Urinary bladder (tissue), 4 donors: ENCODE data around the gene TLR3. TPM values are rescaled to one million over a fixed set of nuclear protein-coding genes. Genes with fewer than 3 reads are reported as not detected.
"Not testable (repeated sequence)": the region's sequence is repeated elsewhere in the genome, so short reads cannot be mapped to it uniquely, and the experiment has no call there.

Experiments used
- DNase-seq: peaks from one replicate; pipeline ENCODE4 v3.0.0-alpha.2; 2015; ENCODE audit errors: extremely low spot score
- H3K27ac ChIP-seq: one replicate; pipeline ENCODE4 v1.5.1; 2013; ENCODE audit warnings: low read depth, mild to moderate bottlenecking, moderate library complexity
- H3K36me3 ChIP-seq: one replicate; pipeline ENCODE4 v1.6.1; 2013; ENCODE audit warnings: mild to moderate bottlenecking, moderate library complexity; ENCODE audit not compliant: insufficient read depth
- H3K4me1 ChIP-seq: one replicate; pipeline ENCODE4 v1.6.1; 2013; ENCODE audit warnings: mild to moderate bottlenecking, moderate library complexity; ENCODE audit not compliant: insufficient read depth
- H3K4me3 ChIP-seq: one replicate; pipeline ENCODE4 v1.5.1; 2013; ENCODE audit warnings: low read depth, low read length
- WGBS: extraction: QIAGEN DNeasy Blood & Tissue Kit; methylation state at CpG from one replicate; pipeline ENCODE4 v1.1.7; 2013; 5-methylcytosine and 5-hydroxymethylcytosine counted together
- polyA plus RNA-seq: library from polyadenylated mRNA; stranded (reverse); fragments of 200-250 nt; gene quantifications from one replicate; pipeline ENCODE4 v1.2.3, GENCODE V29; 2013
- total RNA-seq: library from RNA; depleted of rRNA; stranded (reverse); fragments of >200 nt; gene quantifications from one replicate; pipeline ENCODE4 v1.2.3, GENCODE V29; 2014
- donor health status: healthy with polysubstance abuse.
- donor health status: healthy.

The TLR3 gene
- total and polyA plus RNA-seq, 2 donors: 4.7 to 20.4 TPM

GRCh38 chr4:186032259-186032658, 36.7 kb upstream of the TLR3 start:
- Histone ChIP-seq H3K27ac (no peak overlapping the region), H3K4me3 (no peak overlapping the region), H3K4me1 (peaks cover 3% of the 10 kb centered on the region), H3K36me3 (no peaks in the 10 kb centered on the region)
- 30% methylated on average over 1 of the region's 1 CpG for WGBS
- no peak for DNase-seq

- no peak overlapping the region for H3K4me3 ChIP-seq
- no peak for DNase-seq
- WGBS: 51% methylated on average over 3 of the region's 3 CpGs
- H3K4me1 ChIP-seq: peaks cover 3% of the 10 kb centered on the region
- H3K36me3 ChIP-seq: no peaks in the 10 kb centered on the region
- H3K27ac ChIP-seq: no peak overlapping the region
These were observed 35.9 kb upstream of the TLR3 start for GRCh38 chr4:186033027-186033426.

GRCh38 chr4:186034613-186035012, 34.3 kb upstream of the TLR3 start:
- H3K4me1 ChIP-seq, DNase-seq, H3K36me3 ChIP-seq, H3K27ac ChIP-seq, H3K4me3 ChIP-seq: not testable (repeated sequence)
- WGBS: 90% methylated on average over 7 of the region's 7 CpGs

DNA sequence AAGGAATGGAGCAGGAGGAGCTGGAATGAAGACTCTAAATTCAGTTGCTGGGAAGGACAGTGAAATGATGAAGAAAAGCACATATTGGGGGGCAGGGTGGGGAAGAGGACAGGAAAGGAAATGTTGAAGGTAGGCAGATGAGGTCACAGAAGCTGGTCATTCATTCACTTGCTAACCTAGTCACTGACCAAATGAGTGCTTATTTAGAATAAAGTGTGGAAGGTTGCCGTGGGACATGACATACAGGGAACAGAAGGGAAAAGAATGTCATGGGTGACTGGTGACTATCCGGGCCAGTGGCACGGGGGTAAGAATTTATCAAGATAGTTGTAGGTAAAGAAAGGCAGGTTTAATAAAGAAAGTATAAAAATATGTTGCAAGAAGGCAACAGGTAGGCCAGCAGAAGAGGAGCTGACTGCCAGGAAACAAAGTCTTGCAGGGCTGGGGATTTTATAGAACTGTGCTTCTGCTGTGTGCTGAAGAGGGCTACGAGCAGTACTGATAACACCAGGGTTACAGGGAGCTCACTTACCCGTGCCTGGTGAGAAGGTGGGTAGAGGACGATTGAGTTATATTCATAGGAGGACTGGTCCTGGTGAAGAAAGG, 31.9 kb upstream of the TLR3 start:
- H3K27ac ChIP-seq: no peak overlapping the region
- H3K36me3 ChIP-seq: no peaks in the 10 kb centered on the region
- WGBS: 81% methylated on average over 6 of the region's 6 CpGs

GRCh38 chr4:186037692-186038658, 31.0 kb upstream of the TLR3 start:
- WGBS: 25% methylated on average over 12 of the region's 12 CpGs
- no peak overlapping the region for H3K4me3 ChIP-seq
- H3K36me3 ChIP-seq: no peaks in the 10 kb centered on the region
- no peak overlapping the region for H3K27ac ChIP-seq
- H3K4me1 ChIP-seq: no peaks in the 10 kb centered on the region
- DNase-seq: peak; percentile 57

More for the DNA sequence above, 31.9 kb upstream of the TLR3 start:
- DNase-seq: no peak
- Histone ChIP-seq H3K4me1 (peaks cover under 1% of the 10 kb centered on the region), H3K4me3 (no peak overlapping the region)

- no peak for DNase-seq
- Histone ChIP-seq H3K36me3 (no peaks in the 10 kb centered on the region), H3K4me3 (no peak overlapping the region), H3K27ac (no peak overlapping the region), H3K4me1 (no peaks in the 10 kb centered on the region)
- WGBS: 29% methylated on average over 16 of the region's 16 CpGs
These were observed 29.3 kb upstream of the TLR3 start for GRCh38 chr4:186039697-186040096.

GRCh38 chr4:186040316-186040715, 28.6 kb upstream of the TLR3 start:
- H3K27ac ChIP-seq: no peak overlapping the region
- no peak for DNase-seq
- H3K4me1 ChIP-seq: no peaks in the 10 kb centered on the region
- H3K4me3 ChIP-seq: no peak overlapping the region
- H3K36me3 ChIP-seq: no peaks in the 10 kb centered on the region
- 77% methylated on average over 12 of the region's 12 CpGs for WGBS

GRCh38 chr4:186047501-186047900, 21.5 kb upstream of the TLR3 start:
- not testable (repeated sequence) for H3K4me1 ChIP-seq, H3K36me3 ChIP-seq, H3K27ac ChIP-seq, H3K4me3 ChIP-seq, DNase-seq
- WGBS: 89% methylated on average over 5 of the region's 5 CpGs

DNA sequence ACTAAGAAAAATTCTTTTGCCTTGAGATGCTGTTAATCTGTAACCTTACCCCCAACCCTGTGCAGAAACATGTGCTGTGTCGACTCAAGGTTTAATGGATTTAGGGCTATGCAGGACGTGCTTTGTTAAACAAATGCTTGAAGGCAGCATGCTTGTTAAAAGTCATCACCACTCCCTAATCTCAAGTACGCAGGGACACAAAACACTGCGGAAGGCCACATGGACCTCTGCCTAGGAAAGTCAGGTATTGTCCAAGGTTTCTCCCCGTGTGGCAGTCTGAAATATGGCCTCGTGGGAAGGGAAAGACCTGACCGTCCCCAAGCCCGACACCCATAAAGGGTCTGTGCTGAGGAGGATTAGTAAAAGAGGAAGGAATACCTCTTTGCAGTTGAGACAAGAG, 18.8 kb upstream of the TLR3 start:
- DNase-seq, H3K27ac ChIP-seq, H3K36me3 ChIP-seq, H3K4me1 ChIP-seq, H3K4me3 ChIP-seq: not testable (repeated sequence)
- 67% methylated on average over 8 of the region's 8 CpGs for WGBS

- Histone ChIP-seq H3K4me3 (no peak overlapping the region), H3K27ac (no peak overlapping the region), H3K4me1 (no peaks in the 10 kb centered on the region), H3K36me3 (no peaks in the 10 kb centered on the region)
- DNase-seq: no peak
- WGBS: 79% methylated on average over 11 of the region's 11 CpGs
These were observed 17.9 kb upstream of the TLR3 start for GRCh38 chr4:186051096-186051495.

- Histone ChIP-seq H3K4me1 (no peaks in the 10 kb centered on the region), H3K27ac (no peak overlapping the region), H3K4me3 (no peak overlapping the region), H3K36me3 (no peaks in the 10 kb centered on the region)
- WGBS: 86% methylated on average over 6 of the region's 6 CpGs
- DNase-seq: no peak
These were observed 10.5 kb upstream of the TLR3 start for GRCh38 chr4:186058253-186058979.

GRCh38 chr4:186058980-186059316, 10.0 kb upstream of the TLR3 start:
- H3K4me3 ChIP-seq: no peak overlapping the region
- H3K4me1 ChIP-seq: no peaks in the 10 kb centered on the region
- H3K36me3 ChIP-seq: no peaks in the 10 kb centered on the region
- no peak overlapping the region for H3K27ac ChIP-seq
- WGBS: 86% methylated on average over 3 of the region's 3 CpGs
- DNase-seq: no peak

- Histone ChIP-seq H3K36me3 (no peaks in the 10 kb centered on the region), H3K27ac (no peak overlapping the region), H3K4me3 (no peak overlapping the region), H3K4me1 (no peaks in the 10 kb centered on the region)
- DNase-seq: no peak
- 89% methylated on average over 4 of the region's 4 CpGs for WGBS
These were observed 7.0 kb upstream of the TLR3 start for GRCh38 chr4:186061921-186062320.
